Lower leg skin (tissue), 3 donors: ENCODE measurements around the gene GOSR1.
"Not testable (repeated sequence)": the region's sequence is repeated elsewhere in the genome, so short reads cannot be mapped to it uniquely, and the experiment has no call there.

ENCODE experiments used
- POLR2A ChIP-seq, 2 donors: fragments of 450-650 bp; IDR thresholded peaks; one replicate each; pipeline ENCODE4 v1.6.1; 2016 to 2017; ENCODE audit warnings: antibody characterized with exemption in 2 of 2, mild to moderate bottlenecking in 1 of 2, moderate library complexity in 1 of 2
- TF ChIP-seq, protein P1 (sequence below), 3 donors: fragments of 450-650 bp; IDR thresholded peaks; one replicate each; pipeline ENCODE4 v1.5.1; 2016; ENCODE audit warnings: antibody characterized with exemption in 3 of 3, mild to moderate bottlenecking in 3 of 3, moderate library complexity in 2 of 3

DNA sequence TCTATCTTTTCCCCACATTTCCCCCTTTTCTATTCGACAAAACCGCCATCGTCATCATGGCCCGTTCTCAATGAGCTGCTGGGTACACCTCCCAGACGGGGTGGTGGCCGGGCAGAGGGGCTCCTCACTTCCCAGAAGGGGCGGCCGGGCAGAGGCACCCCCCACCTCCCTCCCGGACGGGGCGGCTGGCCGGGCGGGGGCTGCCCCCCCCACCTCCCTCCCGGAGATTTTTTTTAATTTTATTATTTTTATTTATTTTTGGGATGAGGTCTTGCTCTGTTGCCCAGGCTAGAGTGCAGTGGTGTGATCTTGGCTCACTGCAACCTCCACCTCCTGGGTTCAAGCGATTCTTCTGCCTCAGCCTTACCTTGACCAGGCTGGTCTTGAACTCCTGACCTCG is 59.6 kb downstream of the GOSR1 start:
- TF ChIP-seq, protein P1, sequence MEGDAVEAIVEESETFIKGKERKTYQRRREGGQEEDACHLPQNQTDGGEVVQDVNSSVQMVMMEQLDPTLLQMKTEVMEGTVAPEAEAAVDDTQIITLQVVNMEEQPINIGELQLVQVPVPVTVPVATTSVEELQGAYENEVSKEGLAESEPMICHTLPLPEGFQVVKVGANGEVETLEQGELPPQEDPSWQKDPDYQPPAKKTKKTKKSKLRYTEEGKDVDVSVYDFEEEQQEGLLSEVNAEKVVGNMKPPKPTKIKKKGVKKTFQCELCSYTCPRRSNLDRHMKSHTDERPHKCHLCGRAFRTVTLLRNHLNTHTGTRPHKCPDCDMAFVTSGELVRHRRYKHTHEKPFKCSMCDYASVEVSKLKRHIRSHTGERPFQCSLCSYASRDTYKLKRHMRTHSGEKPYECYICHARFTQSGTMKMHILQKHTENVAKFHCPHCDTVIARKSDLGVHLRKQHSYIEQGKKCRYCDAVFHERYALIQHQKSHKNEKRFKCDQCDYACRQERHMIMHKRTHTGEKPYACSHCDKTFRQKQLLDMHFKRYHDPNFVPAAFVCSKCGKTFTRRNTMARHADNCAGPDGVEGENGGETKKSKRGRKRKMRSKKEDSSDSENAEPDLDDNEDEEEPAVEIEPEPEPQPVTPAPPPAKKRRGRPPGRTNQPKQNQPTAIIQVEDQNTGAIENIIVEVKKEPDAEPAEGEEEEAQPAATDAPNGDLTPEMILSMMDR (IDR thresholded peaks at IDR 0.05): not testable (repeated sequence)
- TF ChIP-seq POLR2A (IDR thresholded peaks at IDR 0.05): not testable (repeated sequence)
